GM19372 (cell line): ENCODE results near the gene HIRIP3.
"Not testable (repeated sequence)": the region's sequence is repeated elsewhere in the genome, so short reads cannot be mapped to it uniquely, and the experiment has no call there.

Experiments
- ATAC-seq: cut with Tn5 transposase; IDR thresholded peaks from one replicate; pipeline ENCODE4 v1.9.1; 2021; ENCODE audit warnings: mild to moderate bottlenecking, low read depth, moderate library complexity; ENCODE audit not compliant: unreplicated experiment

Gene HIRIP3

DNA sequence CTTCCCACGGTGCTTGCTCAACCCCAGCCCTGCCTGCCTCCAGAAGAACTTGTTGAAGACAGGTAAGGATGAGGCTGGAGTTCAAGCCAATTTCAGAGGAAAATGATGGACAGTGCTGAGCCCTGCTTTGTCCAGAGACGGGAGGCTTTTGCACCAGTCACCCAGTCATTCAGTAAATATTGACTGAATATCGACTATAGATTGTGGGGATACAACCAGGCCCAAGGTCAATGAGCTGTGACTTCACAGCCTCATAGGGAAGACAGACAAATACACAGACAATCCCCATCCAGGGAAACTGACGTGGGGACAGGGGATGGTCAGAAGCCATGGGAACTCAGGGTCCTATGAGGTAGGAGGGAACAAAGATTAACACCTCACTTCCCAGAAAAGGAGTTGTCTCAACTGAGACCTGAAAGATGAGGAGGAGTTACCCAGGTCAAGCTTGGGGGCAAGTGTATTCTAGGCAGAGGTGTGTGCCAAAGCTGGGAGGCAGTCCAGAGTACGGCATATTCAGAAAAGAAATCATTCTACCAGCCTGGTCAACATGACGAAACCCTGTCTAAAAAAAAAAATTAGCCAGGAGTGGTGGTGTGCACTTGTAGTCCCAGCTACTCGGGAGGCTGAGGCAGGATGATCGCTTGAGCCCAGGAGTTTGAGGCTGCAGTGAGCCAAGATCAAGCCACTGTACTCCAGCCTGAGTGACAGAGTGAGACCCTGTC is 21.3 kb upstream of the HIRIP3 start:
- no peak for ATAC-seq

GRCh38 chr16:30015450-30015849 is 20.0 kb upstream of the HIRIP3 start:
- ATAC-seq = not testable (repeated sequence)

DNA sequence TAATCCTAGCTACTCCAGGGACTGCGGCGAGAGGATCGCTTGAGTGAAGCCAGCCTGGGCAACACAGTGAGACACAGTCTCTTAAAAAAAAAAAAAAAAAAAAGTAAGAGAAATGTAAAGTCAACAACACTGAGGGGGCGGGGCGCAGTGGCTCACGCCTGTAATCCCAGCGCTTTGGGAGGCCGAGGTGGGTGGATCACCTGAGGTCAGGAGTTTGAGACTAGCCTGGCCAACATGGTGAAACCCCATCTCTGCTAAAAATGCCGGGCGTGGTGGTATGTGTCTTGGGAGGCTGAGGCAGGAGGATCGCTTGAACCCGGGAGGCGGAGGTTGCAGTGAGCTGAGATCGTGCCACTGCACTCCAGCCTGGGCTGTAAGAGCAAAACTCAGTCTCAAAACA is 17.2 kb upstream of the HIRIP3 start:
- ATAC-seq = not testable (repeated sequence)

- no peak for ATAC-seq
These were observed 16.5 kb upstream of the HIRIP3 start for GRCh38 chr16:30011714-30012504.

DNA sequence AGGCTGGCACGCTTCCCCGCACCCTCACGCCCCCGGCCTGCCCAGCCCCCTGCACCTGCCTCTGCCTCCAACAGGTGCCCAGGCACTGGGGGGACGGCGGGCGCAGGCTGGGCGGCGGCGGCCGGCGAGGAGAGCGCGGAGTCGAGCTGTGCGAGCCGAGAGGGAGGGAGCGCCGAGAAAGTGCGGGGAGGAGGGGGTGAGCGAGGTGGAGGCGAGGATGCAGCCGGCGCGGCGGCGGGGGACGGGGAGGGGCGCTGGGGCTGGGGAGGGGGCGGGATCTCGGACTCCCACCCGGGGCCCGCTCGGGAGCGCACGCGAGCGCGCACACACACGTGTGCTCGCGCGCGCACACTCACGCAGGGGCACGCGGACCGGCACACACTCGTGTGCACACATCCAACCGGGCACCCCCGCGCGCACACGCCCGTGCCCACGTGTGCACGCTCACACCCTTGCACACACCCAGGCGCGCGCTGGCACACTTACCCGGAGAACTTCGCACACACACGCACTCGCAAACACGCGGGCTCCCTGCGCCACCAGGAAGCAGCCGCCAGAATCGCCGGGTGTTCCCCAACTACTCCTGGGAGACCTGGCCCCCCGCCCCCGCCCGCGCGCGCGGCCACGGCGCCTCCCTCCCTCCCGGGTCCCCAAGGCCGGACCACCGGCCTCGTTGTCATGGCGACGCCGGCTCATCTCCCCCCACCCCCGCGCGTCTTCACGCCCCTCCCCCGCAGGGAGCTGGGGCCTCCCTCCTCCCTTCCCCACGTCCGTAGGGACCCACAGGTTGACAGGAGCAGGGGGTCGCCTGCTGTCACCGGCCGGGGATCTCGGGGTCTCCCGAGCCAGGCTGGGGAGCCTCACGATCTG is 15.7 kb upstream of the HIRIP3 start, which contains the start of gene DOC2A:
DOC2A (minus strand) TSS at position 184 of the 870 bp plus-strand sequence. CDS start 805 bp downstream, outside the sequence.
- no peak for ATAC-seq

DNA sequence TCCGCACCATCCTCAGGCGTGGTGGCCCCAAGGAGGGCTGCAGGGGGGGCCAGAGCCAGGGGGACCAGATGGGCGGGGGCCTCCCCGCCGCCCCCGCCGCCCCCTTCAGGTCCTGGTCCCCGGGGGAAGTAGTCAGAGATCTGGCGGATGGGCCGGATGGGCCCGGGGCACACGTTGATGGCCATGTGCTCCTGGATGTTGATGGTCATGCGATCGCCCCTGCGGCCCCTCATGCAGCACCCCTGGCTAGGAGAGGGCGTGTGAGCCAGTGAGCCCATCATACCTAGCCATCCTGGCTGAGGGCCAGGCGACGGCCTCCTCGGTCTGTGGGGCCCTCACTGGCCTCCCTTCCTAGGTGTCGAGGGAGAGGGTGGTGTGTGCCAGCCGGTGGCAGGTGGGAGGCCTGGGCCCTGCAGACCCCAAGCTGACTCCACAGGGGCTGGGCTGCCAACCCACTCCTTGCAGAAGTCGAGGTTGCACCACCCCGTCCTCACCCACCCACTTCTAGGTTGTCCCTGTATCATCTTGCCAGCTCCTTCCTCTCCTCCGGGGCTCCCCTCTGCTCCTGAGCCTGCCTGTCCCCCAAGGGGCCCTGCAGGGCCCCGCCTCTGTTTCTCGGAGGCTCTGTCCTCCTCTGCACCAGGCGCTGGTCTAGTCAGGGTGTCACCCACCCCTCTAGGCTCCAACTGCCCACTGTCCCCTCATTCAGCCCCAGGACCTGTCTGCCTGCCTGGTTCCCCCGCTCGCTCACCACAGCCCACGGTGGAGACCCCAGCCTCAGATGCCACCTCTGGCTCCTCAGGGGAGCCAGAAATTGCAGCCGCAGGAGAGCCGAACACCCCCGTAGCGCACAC is 14.8 kb upstream of the HIRIP3 start:
- ATAC-seq = no peak

- ATAC-seq = no peak
These were observed 13.9 kb upstream of the HIRIP3 start for GRCh38 chr16:30009085-30009862.

- ATAC-seq = no peak
These were observed 12.0 kb upstream of the HIRIP3 start for GRCh38 chr16:30007378-30007895.

DNA sequence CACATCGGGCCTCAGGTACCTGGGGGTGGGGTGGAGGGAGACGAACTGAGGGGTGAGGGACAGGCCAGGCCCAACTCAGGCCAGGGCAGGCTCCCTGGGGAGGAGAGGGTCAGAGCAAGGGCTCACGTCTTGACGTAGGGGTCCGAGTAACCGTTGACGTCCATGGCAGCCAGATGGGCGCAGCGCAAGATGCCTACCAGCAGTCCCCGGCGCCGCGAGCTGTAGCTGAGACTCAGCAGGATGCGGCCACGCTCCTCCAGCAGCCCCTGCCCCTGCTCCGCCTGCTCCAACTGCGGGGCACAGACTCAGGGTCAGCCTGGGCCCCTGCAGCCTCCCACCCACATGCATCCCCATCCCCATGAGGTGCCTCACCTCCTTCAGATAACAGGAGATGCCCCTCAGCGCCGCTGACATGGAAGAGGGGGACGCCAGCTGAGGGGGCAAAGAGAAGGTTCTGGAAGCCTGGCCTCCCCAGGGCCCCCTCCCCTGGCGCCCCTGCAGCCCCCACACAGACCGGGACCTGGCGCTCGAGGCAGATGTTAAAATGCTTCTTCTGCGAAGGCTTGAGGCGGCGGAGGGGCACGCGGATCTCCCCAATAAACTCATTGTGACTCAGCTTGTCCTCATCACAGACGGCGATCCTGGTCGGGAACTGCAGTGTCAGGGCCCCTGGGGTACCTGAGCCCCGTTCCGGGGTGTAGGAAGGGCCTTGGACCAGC is 11.4 kb upstream of the HIRIP3 start:
- no peak for ATAC-seq

DNA sequence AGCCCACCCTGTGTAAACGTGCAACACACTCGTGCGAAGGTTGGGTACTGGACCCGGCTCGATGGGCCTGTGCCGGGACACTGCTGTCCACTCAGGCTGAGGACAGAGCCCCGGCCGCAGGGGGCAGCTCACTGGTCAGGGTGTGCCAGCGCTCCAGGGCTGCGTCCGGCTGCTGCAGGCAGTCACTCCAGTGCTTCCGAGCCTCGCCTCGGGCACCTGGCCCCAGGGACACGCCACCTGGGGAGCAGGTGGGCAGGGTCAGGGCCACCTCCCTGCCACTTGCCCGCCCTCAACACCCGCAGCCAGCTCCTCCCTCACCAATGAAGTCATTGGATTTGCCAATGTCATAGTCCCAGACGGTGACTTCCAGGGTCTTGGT is 10.7 kb upstream of the HIRIP3 start:
- ATAC-seq = no peak

- no peak for ATAC-seq
These were observed 10.1 kb upstream of the HIRIP3 start for GRCh38 chr16:30005341-30006094.

DNA sequence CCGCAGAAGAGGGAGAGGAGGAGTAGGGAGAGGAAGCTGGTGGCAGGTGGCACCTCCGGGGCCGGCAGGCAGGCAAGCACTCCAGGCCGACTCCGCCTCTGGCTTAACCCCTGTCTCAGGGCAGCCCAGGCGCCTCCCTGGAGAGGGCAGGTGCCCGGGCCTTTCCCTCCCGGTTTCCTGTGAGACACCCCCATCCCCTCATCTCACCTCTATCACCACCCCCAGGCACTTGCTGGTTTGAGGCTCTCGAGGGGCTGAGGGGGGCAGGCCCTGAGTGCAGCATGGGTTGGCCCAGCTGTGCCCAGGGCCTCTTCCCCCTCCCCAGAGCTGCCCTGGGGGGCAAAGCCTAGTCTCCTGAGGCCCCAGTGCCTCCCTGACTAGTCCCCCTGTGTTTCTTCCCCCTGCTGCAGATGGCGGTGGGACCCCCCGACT is 9.4 kb upstream of the HIRIP3 start:
- no peak for ATAC-seq

- no peak for ATAC-seq
These were observed 9.0 kb upstream of the HIRIP3 start for GRCh38 chr16:30004424-30004776.

GRCh38 chr16:30003670-30004423 is 8.4 kb upstream of the HIRIP3 start:
- ATAC-seq = no peak

DNA sequence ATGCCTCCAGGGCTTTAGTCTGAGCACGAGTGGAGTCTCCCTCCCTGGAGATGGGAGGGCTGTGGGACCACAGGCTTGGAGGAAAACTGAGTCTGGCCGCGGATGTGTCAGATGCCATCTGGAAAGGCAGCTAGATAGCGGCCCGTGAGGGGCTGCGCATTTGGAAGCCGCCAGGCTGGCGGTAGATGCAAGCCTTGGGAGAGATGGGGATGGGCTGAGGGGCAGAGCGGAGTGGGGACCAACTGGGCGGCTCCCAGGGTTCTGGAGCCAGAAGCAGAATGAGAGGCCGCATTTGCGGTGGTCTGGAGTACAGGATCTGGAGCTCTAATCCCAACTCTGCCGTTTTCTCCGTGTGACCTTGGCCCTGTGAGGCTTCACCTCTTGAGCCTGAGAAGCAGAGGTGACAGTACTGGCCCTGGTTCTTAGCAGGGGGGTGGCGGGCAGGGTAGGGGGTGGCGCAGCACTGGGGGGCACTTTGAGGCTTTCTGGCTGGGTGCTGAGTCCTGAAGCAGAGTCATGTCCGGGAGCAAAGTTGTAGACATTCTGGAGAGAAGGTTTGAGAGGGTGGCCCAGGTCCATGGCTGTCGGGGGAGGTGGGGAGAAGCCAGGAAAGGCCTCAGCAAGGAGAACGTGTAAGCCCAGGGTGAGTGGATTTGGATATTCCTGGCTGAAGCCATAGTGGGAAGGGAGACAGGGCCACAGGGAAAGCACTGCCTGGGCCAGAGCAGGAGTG is 7.4 kb upstream of the HIRIP3 start:
- ATAC-seq = no peak
